SU-DHL-6 (cell line): ENCODE data around the gene PNMA8C.

Source experiments
- EZH2phosphoT487 ChIP-seq: fragments of 200-600 bp; sonication (generic), shearing (Covaris generic); conservative IDR thresholded peaks from 2 replicates; pipeline ENCODE4 v1.6.1; 2018; ENCODE audit warnings: mild to moderate bottlenecking, antibody characterized with exemption, low read length, moderate library complexity, mixed read lengths
- TF ChIP-seq, protein P1 (sequence below): fragments of 200-600 bp; sonication (generic); IDR thresholded peaks from one replicate; pipeline ENCODE4 v1.5.1; 2017; ENCODE audit warnings: antibody characterized with exemption, mild to moderate bottlenecking, low read length, moderate library complexity; ENCODE audit not compliant: insufficient read depth, poor library complexity, severe bottlenecking

DNA sequence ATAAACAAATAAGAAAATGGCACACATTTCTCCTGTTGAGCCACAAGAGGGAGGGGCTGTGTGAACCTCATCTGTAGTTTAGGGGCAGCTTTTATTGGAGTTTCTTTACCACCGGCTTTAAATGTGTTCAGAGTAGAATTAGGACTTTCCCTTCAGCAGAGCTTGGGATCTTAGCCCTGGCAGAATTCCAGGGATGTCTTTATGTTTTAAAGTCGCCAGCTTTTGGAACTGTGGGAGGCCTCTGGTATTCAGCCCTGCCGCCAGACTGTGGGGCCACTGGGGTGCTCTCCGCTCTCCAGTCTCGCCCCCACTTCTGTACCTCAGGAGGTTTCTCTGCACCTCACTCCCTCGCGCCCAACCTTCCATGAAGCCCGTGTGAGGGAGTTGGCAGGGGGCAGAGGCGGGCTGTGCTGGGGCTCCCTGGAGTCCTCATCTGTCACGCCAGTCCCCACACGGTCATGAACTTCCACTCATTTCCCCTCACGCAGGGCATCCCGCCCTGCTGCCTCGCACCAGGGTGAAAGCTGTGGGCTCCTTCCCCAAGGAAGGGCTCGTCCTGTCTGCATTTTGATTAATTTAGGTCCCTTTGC, 46.9 kb downstream of the PNMA8C start:
- TF ChIP-seq, protein P1, sequence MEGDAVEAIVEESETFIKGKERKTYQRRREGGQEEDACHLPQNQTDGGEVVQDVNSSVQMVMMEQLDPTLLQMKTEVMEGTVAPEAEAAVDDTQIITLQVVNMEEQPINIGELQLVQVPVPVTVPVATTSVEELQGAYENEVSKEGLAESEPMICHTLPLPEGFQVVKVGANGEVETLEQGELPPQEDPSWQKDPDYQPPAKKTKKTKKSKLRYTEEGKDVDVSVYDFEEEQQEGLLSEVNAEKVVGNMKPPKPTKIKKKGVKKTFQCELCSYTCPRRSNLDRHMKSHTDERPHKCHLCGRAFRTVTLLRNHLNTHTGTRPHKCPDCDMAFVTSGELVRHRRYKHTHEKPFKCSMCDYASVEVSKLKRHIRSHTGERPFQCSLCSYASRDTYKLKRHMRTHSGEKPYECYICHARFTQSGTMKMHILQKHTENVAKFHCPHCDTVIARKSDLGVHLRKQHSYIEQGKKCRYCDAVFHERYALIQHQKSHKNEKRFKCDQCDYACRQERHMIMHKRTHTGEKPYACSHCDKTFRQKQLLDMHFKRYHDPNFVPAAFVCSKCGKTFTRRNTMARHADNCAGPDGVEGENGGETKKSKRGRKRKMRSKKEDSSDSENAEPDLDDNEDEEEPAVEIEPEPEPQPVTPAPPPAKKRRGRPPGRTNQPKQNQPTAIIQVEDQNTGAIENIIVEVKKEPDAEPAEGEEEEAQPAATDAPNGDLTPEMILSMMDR: no peak
- TF ChIP-seq EZH2phosphoT487: no peak
